ENCODE data around the gene CBX3.
"Not testable (repeated sequence)": the region's sequence is repeated elsewhere in the genome, so short reads cannot be mapped to it uniquely, and the experiment has no call there.

CBX3 gene

DNA sequence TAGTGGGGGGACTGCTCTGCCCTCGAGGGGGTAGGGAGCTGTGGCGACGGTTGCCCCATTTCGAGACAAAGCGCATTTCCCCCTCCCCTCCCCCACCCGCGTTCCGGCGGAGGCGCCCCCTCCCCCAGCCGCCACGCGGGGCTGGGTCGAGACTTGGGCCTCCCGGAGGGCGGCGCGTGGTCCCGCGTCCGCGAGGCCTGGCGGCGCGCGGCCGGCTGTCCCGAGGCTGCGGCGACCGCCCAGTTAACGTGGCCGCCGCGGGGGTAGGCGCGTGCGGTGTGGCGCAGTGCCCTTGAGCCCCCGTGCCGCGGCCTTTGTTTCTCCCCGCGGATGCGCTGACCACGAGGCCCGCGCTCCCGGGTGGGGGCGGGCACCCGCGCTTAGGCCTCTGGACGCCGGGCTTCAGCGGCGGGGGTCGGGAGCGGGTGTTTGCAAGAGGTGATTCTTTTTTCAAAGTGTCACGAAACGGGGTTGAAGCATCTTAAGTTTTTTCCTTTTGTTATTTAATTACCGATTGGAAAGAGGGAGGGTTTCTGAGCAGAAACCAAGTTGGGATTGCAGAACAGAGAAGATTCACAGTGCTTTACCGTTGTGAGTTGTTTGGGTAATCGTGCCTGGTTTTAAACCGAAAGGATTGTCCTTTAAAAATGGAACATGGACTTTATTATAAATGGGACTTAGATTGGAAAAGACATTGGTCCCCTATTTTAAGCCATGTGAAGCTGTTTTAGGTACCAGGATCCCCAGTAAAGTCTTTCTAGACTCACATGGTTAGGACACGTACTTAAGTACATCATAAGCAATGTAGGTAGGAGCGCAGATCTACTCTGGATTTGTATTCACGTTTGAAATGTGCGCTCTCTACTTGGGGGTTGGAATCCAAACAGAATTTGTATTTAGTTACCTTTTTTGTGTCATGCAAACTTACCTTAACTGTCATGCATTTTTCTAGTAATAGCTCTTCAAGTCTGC is 760 bp downstream of the CBX3 start:
- DNase-seq (ENCODE audit: low read depth in 2 of 2): peak; percentile 45 to 51

DNA sequence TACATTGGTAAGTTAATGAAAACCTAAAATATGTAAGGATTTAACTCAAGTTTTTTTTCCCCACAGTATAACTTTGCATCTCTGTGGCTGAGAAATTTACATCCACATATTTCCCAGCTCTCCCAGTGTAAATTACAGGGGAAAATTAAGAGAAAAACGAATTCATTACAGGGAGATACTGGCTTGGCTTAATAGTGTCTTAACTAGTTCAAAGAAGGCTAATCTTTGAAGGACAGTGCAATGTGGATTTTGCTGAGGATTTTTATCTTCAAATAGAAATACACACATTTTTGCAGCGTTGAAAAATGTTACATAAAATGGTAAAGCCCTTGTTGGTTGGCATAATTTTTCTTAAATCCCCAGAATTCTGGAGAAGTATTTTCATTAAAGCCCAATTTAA is 1.5 kb downstream of the CBX3 start:
- DNase-seq (ENCODE audit: low read depth in 2 of 2): no peak

DNA sequence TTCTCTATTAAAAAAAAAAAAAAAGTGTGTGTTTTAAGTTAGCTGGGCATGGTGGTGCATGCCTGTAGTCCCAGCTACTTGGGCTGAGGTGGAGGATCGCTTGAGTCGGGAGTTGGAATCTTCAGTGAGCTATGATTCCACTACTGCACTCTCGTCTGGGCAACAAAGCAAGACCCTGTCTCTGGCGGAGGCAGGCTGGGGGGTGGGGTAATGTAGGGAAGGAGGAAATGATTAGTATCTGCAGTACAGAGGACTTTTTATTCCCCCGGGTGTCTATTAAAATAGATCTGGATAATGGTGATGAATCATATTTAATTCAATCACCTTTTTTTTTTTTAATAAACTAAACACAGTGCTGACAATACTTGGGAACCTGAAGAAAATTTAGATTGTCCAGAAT is 6.5 kb downstream of the CBX3 start:
- DNase-seq (ENCODE audit: low read depth in 2 of 2): no peak

DNA sequence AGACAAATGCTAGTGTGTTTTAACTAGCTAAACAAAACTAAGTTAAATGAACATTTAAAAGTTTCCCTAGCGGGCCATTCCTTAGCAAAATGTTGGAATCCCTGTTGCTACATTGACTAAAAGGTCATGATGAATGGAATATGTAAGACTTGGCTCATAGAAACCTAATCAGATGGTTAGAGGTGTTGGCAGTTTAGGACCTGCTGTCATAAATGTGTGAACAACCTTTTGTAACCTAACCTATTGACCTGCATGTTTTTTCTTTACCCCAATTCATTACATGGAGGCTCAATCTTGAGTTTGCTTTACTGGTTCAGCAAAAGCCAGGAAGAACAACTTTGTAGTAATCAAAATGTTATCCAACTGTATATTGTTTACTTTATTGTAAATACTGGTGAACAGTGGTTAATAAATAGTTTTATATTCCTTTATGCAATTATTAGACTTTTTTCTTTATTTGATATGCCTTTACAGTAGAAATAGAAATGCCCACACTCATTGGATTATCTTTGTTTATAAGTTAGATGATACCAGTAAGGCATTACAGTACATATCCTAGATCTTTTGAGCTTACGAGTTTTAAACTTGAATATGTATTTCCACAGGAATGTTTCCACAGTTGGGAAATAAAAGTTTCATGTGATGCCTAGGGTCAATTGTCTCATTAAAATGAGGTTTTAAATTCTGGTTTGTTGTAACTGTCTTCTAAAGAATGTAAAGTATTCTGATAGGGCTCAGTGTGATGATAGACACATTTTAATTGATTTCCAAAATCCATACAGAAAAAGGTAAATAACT is 11.6 kb downstream of the CBX3 start:
- DNase-seq (ENCODE audit: low read depth in 2 of 2): no peak

DNA sequence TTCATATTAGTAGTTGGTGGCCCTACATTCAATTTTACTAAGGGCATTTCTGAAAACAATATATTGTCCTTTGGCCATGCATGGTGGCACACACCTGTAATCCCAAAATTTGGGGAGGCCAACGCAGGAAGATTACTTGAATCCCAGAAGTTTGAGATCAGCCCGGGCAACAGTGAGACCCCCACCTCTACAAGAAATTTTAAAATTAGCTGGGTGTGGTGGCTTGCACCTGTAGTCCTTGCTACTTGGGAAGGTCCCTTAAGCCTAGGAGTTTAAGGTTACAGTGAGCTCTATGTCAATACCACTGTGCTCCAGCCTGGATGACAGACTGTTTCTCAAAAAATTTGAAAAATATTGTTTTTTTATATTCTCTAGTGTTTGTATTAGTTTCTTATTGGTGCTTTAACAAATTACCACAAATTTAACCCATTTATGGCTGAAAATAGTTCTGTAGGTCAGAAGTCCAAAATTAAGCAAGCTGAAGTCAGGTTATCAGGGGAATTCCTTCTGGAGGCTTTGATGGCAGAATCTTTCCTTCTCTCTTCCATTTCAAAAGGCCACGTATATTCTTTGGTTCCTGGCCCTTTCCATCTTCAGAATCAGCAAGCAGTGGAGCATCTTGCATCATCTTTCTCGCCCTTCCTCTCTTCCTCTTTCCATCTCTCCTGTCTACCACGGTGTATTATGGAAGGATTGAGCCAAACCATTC is 12.4 kb downstream of the CBX3 start:
- no peak for DNase-seq (ENCODE audit: low read depth in 2 of 2)

DNA sequence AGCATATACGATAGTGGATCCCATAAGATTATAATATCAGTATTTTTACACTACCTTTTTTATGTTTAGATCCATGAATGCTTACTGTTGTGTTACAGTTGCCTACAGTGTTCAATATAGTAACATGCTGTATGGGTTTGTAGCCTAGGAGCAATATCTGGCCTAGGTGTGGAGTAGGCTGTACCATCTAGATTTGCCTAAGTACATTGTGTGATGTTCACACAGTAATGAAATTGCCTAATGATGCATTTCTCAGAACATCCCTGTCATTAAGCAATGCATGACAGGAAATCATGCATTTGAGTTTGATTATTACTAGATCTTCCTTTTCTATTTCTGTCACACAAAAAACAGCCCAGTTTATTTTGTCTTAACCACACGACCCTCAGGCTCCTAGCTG is 14.5 kb downstream of the CBX3 start:
- no peak for DNase-seq (ENCODE audit: low read depth in 2 of 2)

DNA sequence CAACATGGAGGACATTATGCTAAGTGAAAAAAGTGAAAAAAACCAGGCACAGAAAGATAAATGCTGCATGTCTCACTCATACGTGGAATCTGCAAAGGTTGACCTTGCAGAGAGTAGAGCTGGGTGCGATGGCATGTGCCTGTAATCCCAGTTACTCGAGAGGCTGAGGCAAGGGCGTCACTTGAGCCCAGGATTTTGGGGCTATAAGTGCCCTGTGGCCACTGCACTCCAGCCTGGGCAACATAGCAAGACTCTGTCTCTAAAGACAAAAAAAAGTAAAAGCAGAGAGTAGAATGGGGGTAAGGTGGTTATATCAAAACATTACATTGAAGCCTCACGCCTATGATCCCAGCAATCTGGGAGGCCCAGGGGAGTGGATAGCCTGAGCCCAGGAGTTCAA is 22.8 kb downstream of the CBX3 start:
- DNase-seq (ENCODE audit: low read depth in 2 of 2): no peak

DNA sequence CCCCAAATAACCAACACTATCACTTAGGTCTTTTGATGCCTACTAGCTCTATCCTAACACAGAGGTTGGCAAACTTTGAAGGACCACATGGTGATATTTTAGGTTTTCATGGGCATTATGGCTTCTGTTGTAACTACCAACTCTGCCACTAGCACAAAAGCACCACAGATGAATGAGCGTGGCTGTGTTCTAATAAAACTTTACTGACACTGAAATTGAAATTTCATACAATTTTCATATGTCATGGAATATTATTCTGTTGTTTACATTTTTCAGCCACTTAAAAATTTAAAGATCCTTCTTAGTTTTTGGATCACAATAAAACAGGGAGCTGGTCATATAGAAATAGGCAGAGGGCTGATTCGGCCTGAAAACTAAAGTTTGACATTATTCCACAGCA is 26.4 kb downstream of the CBX3 start:
- no peak for DNase-seq (ENCODE audit: low read depth in 2 of 2)

DNA sequence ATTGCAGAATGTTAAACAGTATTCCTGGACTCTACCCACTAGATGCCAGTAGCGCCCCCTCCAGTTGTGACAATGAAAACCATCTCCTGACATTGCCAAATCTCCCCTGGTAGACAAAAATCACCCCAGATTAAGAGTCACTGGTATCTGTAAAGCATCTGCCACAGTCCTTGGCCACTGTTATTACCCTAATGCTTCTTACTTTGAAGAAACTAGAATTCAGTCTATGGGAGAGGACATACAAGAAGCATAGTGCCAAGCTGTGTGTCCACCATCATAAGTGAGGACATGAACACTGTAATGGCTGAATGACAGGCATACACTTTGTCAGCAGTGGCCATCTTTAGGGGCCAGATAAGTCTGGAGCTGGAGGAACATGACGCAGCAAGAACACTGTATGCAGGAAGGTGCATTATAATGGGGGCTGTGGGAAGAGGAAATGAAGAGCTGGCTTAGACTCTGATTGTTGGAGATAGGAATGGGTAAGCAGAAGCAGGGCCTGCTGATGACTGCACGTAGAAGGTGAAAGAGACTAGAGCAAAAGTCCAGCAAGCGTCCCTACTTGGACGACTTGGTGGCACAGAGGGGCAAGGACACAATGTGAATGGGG is 32.5 kb downstream of the CBX3 start:
- no peak for DNase-seq (ENCODE audit: low read depth in 2 of 2)

DNA sequence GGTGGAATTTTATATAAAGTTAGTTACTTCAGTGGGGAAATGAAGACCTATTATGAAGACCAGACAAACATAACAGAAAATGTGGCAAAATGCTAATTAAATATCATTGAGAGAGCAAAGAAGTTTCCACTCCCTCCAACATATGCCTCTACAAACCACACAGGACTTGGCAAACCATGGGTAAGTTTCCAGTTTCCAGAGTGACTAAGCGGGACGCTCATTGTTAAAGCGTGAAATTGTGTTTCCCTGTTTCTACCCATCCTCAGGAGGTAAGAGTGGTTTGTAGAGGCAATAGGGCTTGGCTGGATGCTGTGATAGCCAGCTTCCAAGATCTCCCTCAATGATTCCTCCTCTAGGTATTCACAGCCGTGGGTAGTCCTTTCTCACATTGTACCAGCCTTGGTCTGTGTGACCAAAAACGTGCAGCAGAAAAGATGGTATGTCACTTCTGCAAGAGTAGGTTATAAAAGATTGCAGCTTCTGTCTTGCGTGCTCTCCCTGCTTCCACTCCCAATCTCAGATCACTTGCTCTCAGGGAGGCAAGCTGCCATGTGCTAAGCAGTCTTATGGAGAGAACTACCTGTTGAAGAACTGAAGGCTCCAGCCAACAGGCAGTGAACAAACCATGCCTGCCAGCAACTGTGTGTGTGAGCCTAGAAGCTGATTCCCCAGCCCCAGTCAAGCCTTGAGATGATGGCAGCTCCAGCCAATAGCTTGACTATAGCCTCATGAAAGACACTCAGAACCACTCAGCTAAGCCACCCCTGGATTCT is 35.7 kb downstream of the CBX3 start:
- DNase-seq (ENCODE audit: low read depth in 2 of 2): no peak

DNA sequence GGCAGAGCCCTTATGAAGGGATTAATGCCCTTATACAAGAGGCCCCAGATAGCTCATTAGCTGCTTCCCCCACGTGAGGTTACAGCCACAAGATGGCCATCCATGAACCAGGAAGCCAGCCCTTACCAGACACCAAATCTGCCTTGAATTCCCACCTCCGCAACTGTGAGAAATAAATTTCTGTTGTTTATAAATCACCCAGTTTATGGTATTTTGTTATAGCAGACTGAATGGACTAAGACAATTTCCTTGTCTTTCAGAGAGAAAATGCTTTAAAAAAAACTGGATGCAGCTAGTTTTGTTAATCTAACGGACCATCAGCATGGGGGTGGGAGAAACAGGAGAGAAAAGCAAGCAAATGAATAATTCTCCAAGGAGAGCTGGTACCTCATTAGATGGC is 36.5 kb downstream of the CBX3 start:
- DNase-seq (ENCODE audit: low read depth in 2 of 2): no peak

DNA sequence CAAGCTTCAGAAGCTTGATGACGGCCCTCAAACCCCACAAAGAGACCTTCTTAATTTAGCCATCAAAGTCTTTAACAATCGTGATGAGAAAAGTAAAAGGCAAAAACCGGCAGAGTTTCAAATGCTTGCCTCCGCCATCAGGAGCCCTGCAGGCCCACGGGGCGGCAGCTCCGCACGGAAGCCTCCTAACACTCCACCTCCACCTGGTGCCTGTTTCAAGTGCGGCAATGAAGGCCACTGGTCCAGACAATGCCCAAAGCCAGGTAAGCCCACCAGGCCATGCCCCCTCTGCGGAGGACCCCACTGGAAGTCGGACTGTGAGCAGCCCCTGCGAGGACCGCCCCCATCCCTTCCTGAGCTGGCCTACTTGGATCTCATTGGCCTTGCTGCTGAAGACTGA is 43.6 kb downstream of the CBX3 start:
- DNase-seq (ENCODE audit: low read depth in 2 of 2): no peak

DNA sequence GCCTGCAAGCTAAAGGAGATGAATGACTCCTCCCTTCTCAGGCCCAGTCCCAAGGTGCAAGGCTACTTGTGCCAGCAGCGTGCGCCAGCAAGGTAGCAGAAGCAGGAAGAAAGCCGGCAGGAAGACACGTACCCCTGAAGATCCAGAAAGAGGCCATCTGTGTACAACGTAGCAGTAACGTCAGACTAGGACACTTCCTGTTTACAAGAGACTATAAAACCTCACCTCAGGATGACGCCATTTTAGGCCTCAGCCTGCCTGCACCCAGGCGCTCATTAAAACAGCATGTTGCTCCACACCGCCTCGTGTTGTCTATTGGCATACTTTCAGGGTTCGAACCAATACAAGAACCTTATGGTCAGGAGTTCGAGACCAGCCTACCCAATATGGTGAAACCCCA is 48.7 kb downstream of the CBX3 start:
- no peak for DNase-seq (ENCODE audit: low read depth in 2 of 2)

DNA sequence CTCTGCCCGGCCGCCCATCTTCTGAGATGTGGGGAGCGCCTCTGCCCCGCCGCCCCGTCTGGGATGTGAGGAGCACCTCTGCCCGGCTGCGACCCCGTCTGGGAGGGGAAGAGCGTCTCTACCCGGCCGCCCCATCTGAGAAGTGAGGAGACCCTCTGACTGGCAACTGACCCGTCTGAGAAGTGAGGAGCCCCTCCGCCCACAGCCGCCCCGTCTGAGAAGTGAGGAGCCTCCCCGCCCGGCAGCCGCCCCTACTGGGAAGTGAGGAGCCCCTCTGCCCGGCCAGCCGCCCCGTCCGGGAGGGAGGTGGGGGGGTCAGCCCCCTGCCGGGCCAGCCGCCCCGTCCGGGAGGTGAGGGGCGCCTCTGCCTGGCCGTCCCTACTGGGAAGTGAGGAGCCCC is 60.3 kb downstream of the CBX3 start:
- DNase-seq (ENCODE audit: low read depth in 2 of 2): not testable (repeated sequence)

Measured in activated CD4-positive, alpha-beta T cell treated with anti-CD3 and anti-CD28 coated beads for 24 hours (primary cell).